Measurements from ENCODE around the gene DIP2A. TPM values are rescaled to one million over a fixed set of nuclear protein-coding genes. Genes with fewer than 3 reads are reported as not detected.

DIP2A gene
- polyA plus RNA-seq, 1 donor, result 53.3 TPM

- WGBS (ENCODE audit: insufficient coverage, low lambda C conversion rate), result 86% methylated on average over 1 of the region's 5 CpGs
- Histone ChIP-seq H3K27me3 (ENCODE audit: control insufficient read depth, insufficient read depth, low read length) (no peaks in the 10 kb centered on the region), H3K36me3 (ENCODE audit: control insufficient read depth, insufficient read depth, low read length) (peaks cover 67% of the 10 kb centered on the region), H3K4me1 (ENCODE audit: control insufficient read depth, insufficient read depth, low read length) (no peaks in the 10 kb centered on the region), H3K27ac (ENCODE audit: low read length) (no peak overlapping the region), H3K9me3 (ENCODE audit: control insufficient read depth, low read depth, low read length) (no peaks in the 10 kb centered on the region), H3K4me3 (ENCODE audit: low read length) (no peak overlapping the region)
- no peak for DNase-seq
Observed at GRCh38 chr21:46544824-46545223, 86.1 kb downstream of the DIP2A start.

GRCh38 chr21:46545363-46545762 is 86.7 kb downstream of the DIP2A start:
- DNase-seq, result no peak
- Histone ChIP-seq H3K27me3 (ENCODE audit: control insufficient read depth, insufficient read depth, low read length) (no peaks in the 10 kb centered on the region), H3K4me1 (ENCODE audit: control insufficient read depth, insufficient read depth, low read length) (no peaks in the 10 kb centered on the region), H3K9me3 (ENCODE audit: control insufficient read depth, low read depth, low read length) (no peaks in the 10 kb centered on the region), H3K4me3 (ENCODE audit: low read length) (no peak overlapping the region), H3K27ac (ENCODE audit: low read length) (no peak overlapping the region), H3K36me3 (ENCODE audit: control insufficient read depth, insufficient read depth, low read length) (peaks cover 65% of the 10 kb centered on the region)
- no CpG with 5 or more reads among the region's 5 CpGs for WGBS (ENCODE audit: insufficient coverage, low lambda C conversion rate)

- Histone ChIP-seq H3K27me3 (ENCODE audit: control insufficient read depth, insufficient read depth, low read length) (no peaks in the 10 kb centered on the region), H3K4me1 (ENCODE audit: control insufficient read depth, insufficient read depth, low read length) (no peaks in the 10 kb centered on the region), H3K27ac (ENCODE audit: low read length) (no peak overlapping the region), H3K9me3 (ENCODE audit: control insufficient read depth, low read depth, low read length) (no peaks in the 10 kb centered on the region), H3K36me3 (ENCODE audit: control insufficient read depth, insufficient read depth, low read length) (peaks cover 69% of the 10 kb centered on the region), H3K4me3 (ENCODE audit: low read length) (no peak overlapping the region)
- WGBS (ENCODE audit: insufficient coverage, low lambda C conversion rate), result no CpG with 5 or more reads among the region's 8 CpGs
- DNase-seq, result no peak
Observed at GRCh38 chr21:46545911-46546310, 87.2 kb downstream of the DIP2A start.

GRCh38 chr21:46546799-46547198 is 88.1 kb downstream of the DIP2A start:
- H3K9me3 ChIP-seq (ENCODE audit: control insufficient read depth, low read depth, low read length), result no peaks in the 10 kb centered on the region
- H3K4me1 ChIP-seq (ENCODE audit: control insufficient read depth, insufficient read depth, low read length), result no peaks in the 10 kb centered on the region
- WGBS (ENCODE audit: insufficient coverage, low lambda C conversion rate), result no CpG with 5 or more reads among the region's 15 CpGs
- H3K36me3 ChIP-seq (ENCODE audit: control insufficient read depth, insufficient read depth, low read length), result peaks cover 68% of the 10 kb centered on the region
- H3K4me3 ChIP-seq (ENCODE audit: low read length), result no peak overlapping the region
- no peaks in the 10 kb centered on the region for H3K27me3 ChIP-seq (ENCODE audit: control insufficient read depth, insufficient read depth, low read length)
- no peak overlapping the region for H3K27ac ChIP-seq (ENCODE audit: low read length)
- DNase-seq, result no peak

- no peak overlapping the region for H3K4me3 ChIP-seq (ENCODE audit: low read length)
- DNase-seq, result no peak
Observed at GRCh38 chr21:46549650-46550049, 91.0 kb downstream of the DIP2A start.

GRCh38 chr21:46550116-46550941 is 91.6 kb downstream of the DIP2A start:
- Histone ChIP-seq H3K36me3 (ENCODE audit: control insufficient read depth, insufficient read depth, low read length) (peaks cover 77% of the 10 kb centered on the region), H3K9me3 (ENCODE audit: control insufficient read depth, low read depth, low read length) (no peaks in the 10 kb centered on the region), H3K4me1 (ENCODE audit: control insufficient read depth, insufficient read depth, low read length) (no peaks in the 10 kb centered on the region), H3K4me3 (ENCODE audit: low read length) (no peak overlapping the region), H3K27me3 (ENCODE audit: control insufficient read depth, insufficient read depth, low read length) (no peaks in the 10 kb centered on the region), H3K27ac (ENCODE audit: low read length) (no peak overlapping the region)
- no peak for DNase-seq
- WGBS (ENCODE audit: insufficient coverage, low lambda C conversion rate), result no CpG with 5 or more reads among the region's 12 CpGs

More at GRCh38 chr21:46549650-46550049, 91.0 kb downstream of the DIP2A start:
- no peaks in the 10 kb centered on the region for H3K9me3 ChIP-seq (ENCODE audit: control insufficient read depth, low read depth, low read length)
- no peak overlapping the region for H3K27ac ChIP-seq (ENCODE audit: low read length)
- no CpG with 5 or more reads among the region's 18 CpGs for WGBS (ENCODE audit: insufficient coverage, low lambda C conversion rate)
- no peaks in the 10 kb centered on the region for H3K4me1 ChIP-seq (ENCODE audit: control insufficient read depth, insufficient read depth, low read length)
- peaks cover 73% of the 10 kb centered on the region for H3K36me3 ChIP-seq (ENCODE audit: control insufficient read depth, insufficient read depth, low read length)
- H3K27me3 ChIP-seq (ENCODE audit: control insufficient read depth, insufficient read depth, low read length), result no peaks in the 10 kb centered on the region

GRCh38 chr21:46551636-46552241 is 93.0 kb downstream of the DIP2A start:
- no CpG with 5 or more reads among the region's 24 CpGs for WGBS (ENCODE audit: insufficient coverage, low lambda C conversion rate)
- Histone ChIP-seq H3K36me3 (ENCODE audit: control insufficient read depth, insufficient read depth, low read length) (peaks cover 71% of the 10 kb centered on the region), H3K27ac (ENCODE audit: low read length) (no peak overlapping the region), H3K9me3 (ENCODE audit: control insufficient read depth, low read depth, low read length) (no peaks in the 10 kb centered on the region), H3K4me3 (ENCODE audit: low read length) (no peak overlapping the region), H3K4me1 (ENCODE audit: control insufficient read depth, insufficient read depth, low read length) (no peaks in the 10 kb centered on the region), H3K27me3 (ENCODE audit: control insufficient read depth, insufficient read depth, low read length) (no peaks in the 10 kb centered on the region)
- no peak for DNase-seq

GRCh38 chr21:46552274-46552673 is 93.6 kb downstream of the DIP2A start:
- DNase-seq, result no peak
- no CpG with 5 or more reads among the region's 5 CpGs for WGBS (ENCODE audit: insufficient coverage, low lambda C conversion rate)
- Histone ChIP-seq H3K4me1 (ENCODE audit: control insufficient read depth, insufficient read depth, low read length) (no peaks in the 10 kb centered on the region), H3K4me3 (ENCODE audit: low read length) (no peak overlapping the region), H3K9me3 (ENCODE audit: control insufficient read depth, low read depth, low read length) (no peaks in the 10 kb centered on the region), H3K27me3 (ENCODE audit: control insufficient read depth, insufficient read depth, low read length) (no peaks in the 10 kb centered on the region), H3K27ac (ENCODE audit: low read length) (no peak overlapping the region), H3K36me3 (ENCODE audit: control insufficient read depth, insufficient read depth, low read length) (peaks cover 73% of the 10 kb centered on the region)

GRCh38 chr21:46552865-46553379 is 94.2 kb downstream of the DIP2A start:
- Histone ChIP-seq H3K27ac (ENCODE audit: low read length) (no peak overlapping the region), H3K36me3 (ENCODE audit: control insufficient read depth, insufficient read depth, low read length) (peaks cover 74% of the 10 kb centered on the region), H3K4me3 (ENCODE audit: low read length) (no peak overlapping the region), H3K9me3 (ENCODE audit: control insufficient read depth, low read depth, low read length) (no peaks in the 10 kb centered on the region), H3K27me3 (ENCODE audit: control insufficient read depth, insufficient read depth, low read length) (no peaks in the 10 kb centered on the region), H3K4me1 (ENCODE audit: control insufficient read depth, insufficient read depth, low read length) (no peaks in the 10 kb centered on the region)
- DNase-seq, result no peak
- no CpG with 5 or more reads among the region's 5 CpGs for WGBS (ENCODE audit: insufficient coverage, low lambda C conversion rate)

- Histone ChIP-seq H3K27ac (ENCODE audit: low read length) (no peak overlapping the region), H3K36me3 (ENCODE audit: control insufficient read depth, insufficient read depth, low read length) (peaks cover 71% of the 10 kb centered on the region), H3K27me3 (ENCODE audit: control insufficient read depth, insufficient read depth, low read length) (no peaks in the 10 kb centered on the region), H3K4me1 (ENCODE audit: control insufficient read depth, insufficient read depth, low read length) (no peaks in the 10 kb centered on the region), H3K4me3 (ENCODE audit: low read length) (no peak overlapping the region), H3K9me3 (ENCODE audit: control insufficient read depth, low read depth, low read length) (no peaks in the 10 kb centered on the region)
- WGBS (ENCODE audit: insufficient coverage, low lambda C conversion rate), result no CpG with 5 or more reads among the region's 13 CpGs
- no peak for DNase-seq
Observed at GRCh38 chr21:46553993-46554392, 95.3 kb downstream of the DIP2A start.
